Omental fat pad (tissue), 4 donors: ENCODE data around the gene LGR6. TPM values are rescaled to one million over a fixed set of nuclear protein-coding genes. Genes with fewer than 3 reads are reported as not detected.
"Not testable (repeated sequence)": the region's sequence is repeated elsewhere in the genome, so short reads cannot be mapped to it uniquely, and the experiment has no call there.

Experiments
- ATAC-seq: fragments of 150-250 bp; one replicate; pipeline ENCODE4 v1.9.1; 2016; ENCODE audit warnings: mild to moderate bottlenecking, moderate library complexity; ENCODE audit not compliant: low FRiP score
- DNase-seq: peaks from one replicate; pipeline ENCODE4 v3.0.0-alpha.2; 2019; ENCODE audit warnings: low spot score
- total RNA-seq, 4 donors: library from RNA; depleted of rRNA; stranded (reverse); fragments of >200 nt; gene quantifications; one replicate each; pipeline ENCODE4 v1.1.0, GENCODE V29; 2016
- TF ChIP-seq, protein P1 (sequence below), 3 donors: fragments of 450-650 bp; IDR thresholded peaks; one replicate each; pipeline ENCODE4 v1.5.1; 2016 to 2017; ENCODE audit warnings: antibody characterized with exemption in 3 of 3, mild to moderate bottlenecking in 3 of 3, moderate library complexity in 2 of 3

Gene LGR6
- total RNA-seq, 4 donors from 2014 or later, result 0.28 to 0.32 TPM; not detected in 2

DNA sequence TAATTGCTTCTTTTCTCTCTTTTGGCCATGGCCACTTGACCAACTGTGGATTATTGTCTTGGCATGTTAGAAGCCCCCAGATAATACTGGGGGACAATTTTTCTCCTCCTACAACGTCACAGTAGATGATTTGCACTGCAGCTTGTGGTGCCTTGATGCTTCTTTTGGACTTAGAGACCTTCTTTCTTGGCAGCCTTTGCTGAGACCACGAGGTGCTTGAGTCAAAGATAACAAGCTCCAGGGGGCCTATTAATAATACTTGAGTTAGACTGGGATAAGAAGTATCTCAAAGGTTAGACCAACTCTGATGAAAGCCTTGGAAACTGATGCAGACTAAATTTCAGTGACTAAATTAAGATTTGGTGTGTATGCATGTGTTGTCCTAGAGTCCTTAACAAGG, 158.1 kb downstream of the LGR6 start:
- ATAC-seq (no peak), DNase-seq (no peak)
- TF ChIP-seq, protein P1, sequence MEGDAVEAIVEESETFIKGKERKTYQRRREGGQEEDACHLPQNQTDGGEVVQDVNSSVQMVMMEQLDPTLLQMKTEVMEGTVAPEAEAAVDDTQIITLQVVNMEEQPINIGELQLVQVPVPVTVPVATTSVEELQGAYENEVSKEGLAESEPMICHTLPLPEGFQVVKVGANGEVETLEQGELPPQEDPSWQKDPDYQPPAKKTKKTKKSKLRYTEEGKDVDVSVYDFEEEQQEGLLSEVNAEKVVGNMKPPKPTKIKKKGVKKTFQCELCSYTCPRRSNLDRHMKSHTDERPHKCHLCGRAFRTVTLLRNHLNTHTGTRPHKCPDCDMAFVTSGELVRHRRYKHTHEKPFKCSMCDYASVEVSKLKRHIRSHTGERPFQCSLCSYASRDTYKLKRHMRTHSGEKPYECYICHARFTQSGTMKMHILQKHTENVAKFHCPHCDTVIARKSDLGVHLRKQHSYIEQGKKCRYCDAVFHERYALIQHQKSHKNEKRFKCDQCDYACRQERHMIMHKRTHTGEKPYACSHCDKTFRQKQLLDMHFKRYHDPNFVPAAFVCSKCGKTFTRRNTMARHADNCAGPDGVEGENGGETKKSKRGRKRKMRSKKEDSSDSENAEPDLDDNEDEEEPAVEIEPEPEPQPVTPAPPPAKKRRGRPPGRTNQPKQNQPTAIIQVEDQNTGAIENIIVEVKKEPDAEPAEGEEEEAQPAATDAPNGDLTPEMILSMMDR (IDR thresholded peaks at IDR 0.05), result no peak

DNA sequence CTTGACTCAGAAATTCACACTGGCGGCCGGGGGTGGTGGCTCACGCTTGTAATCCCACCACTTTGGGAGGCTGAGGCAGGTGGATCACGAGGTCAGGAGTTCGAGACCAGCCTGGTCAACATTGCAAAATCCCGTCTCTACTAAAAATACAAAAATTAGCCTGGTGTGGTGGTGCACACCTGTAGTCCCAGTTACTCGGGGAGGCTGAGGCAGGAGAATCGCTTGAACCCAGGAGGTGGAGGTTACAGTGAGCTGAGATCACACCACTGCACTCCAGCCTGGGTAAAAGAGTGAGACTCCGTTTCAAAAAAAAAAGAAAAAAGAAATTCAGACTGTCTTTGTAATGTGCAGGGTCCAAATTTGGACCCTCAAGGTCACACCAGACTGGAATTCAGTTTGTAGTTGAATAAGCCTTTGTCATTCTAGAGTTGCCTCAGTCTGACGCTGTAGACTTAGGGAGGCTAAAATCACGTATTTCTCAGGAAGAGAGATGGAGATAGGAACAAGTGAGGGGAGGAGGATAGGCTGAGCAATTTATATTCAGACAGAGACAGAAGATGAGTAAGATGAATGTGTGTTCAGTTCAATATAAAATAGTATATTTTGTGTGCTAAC, 159.1 kb downstream of the LGR6 start:
- DNase-seq, ATAC-seq: not testable (repeated sequence)

DNA sequence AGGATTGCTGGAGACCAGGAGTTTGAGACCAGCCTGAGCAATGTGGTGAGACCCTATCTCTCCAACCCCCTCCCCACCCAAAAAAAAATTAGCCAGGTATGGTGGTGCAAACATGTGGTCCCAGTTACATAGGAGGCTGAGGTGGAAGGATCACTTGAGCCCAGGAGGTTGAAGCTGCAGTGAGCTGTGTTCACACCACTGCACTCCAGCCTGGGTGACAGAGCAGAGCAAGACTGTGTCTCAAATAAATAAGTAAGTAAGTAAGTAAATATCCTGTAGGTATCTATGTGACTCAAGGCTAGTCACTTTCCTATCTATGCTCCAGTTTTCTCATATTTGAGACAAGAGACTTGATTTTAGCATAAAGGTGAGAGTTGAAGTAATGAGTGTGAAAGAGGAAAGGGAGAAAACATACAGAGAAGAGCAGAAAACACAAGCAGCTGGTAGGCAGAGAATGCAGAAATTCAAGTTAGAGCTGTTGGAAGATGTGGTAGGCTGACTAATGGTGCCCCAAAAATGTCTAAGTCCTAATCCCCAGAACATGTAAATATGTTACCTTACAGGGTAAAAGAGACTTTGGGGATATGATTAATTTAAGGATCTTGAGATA, 162.4 kb downstream of the LGR6 start:
- DNase-seq (no peak), ATAC-seq (no peak)
- TF ChIP-seq, protein P1 (IDR thresholded peaks at IDR 0.05), result no peak

DNA sequence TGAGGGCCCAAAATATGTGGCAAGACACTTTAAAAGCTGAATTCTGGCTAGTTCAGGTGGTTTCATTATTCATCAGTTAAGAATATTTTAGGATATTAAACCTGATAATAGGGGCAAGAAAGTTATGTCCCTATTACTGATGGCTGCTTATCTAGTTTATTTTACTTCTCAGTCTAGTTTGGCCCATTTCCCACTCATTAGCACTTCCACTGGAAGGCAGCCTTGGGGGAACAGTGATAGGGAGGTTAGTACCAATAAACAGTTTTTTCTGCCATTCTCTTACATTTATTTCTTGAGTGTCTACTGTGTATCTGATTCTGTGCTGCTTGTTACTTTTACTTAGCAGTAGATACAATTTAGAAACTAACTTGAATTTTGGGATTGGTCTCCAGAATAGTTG, 163.9 kb downstream of the LGR6 start:
- DNase-seq (no peak), ATAC-seq (no peak)
- TF ChIP-seq, protein P1 (IDR thresholded peaks at IDR 0.05), result no peak

DNA sequence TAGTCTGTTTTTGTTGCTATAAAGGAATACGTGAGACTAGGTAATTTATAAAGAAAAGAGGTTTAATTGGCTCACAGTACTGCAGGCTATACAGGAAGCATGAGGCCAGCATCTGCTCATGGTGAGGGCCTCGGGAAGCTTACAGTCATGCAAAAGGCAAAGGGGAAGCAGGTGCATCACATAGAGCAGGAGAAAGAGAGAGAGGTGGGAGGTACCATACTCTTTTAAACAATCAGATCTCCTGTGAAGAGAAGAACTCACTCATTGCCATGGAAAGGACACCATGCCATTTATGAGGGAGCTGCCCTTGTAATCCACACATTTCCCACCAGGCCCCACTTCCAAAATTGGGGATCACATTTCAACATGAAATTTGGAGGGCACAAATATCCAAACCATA, 167.6 kb downstream of the LGR6 start:
- no peak for ATAC-seq
- no peak for DNase-seq
- TF ChIP-seq, protein P1 (IDR thresholded peaks at IDR 0.05), result no peak

DNA sequence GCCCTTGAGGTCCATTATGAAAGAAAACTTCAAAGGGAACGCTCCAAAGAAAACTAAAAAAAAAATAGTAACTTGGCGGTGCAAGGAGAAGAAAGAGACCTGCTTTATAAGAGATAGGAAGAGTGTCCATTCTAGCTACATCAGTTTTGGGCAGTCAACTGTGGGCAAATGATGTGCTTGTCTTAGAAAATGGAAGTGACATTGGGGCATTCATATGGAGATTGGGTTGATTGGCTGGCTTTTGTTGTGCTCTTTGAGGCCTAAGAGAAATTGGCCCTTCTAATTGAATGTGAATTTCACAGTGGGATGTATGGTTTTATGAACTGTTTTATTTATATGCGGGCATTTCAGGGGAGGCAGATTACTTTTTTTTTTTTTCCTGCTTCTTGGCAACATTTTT, 168.1 kb downstream of the LGR6 start:
- DNase-seq (no peak), ATAC-seq (no peak)
- TF ChIP-seq, protein P1 (IDR thresholded peaks at IDR 0.05), result no peak

DNA sequence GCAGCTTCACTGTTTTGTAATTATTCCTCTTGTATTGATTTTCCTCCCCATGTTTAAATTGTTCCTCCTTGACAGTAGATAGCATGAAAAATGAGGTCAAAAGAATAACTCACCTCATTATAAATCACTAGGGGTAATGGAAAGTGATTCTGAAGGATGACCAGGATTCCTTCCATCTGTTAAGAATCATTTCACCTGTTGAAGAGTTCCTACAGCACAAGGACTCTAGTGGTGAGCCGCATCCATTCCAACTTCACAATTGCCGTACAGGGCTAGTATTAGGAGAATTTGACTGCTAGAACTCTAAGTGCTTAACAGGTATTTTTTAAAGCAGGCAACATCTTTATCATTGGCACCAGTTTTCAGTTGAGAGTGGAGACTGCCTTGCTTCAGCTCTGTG, 168.6 kb downstream of the LGR6 start:
- DNase-seq (no peak), ATAC-seq (no peak)
- TF ChIP-seq, protein P1 (IDR thresholded peaks at IDR 0.05), result no peak
